Endothelial cell of umbilical vein (primary cell): Measurements from ENCODE around the gene ZBTB20.

ENCODE experiments used
- CTCF ChIP-seq, 2 donors: IDR thresholded peaks; 1 replicate in 1 of 2; 2 replicates in 1 of 2; pipeline ENCODE4 v1.5.1; 2011; ENCODE audit warnings: low read length in 2 of 2, mild to moderate bottlenecking in 2 of 2, moderate library complexity in 2 of 2, control low read depth in 1 of 2, inconsistent platforms in 1 of 2, low read depth in 1 of 2; ENCODE audit not compliant: insufficient read depth in 1 of 2; ENCODE audit errors: extremely low read depth in 1 of 2
- EZH2 ChIP-seq: IDR thresholded peaks from 2 replicates; pipeline ENCODE4 v1.6.1; 2012; ENCODE audit warnings: borderline replicate concordance, low read depth, mild to moderate bottlenecking, moderate library complexity, low read length, inconsistent platforms; ENCODE audit not compliant: severe bottlenecking
- FOS ChIP-seq: IDR thresholded peaks from 2 replicates; pipeline ENCODE4 v1.6.1; 2011; ENCODE audit warnings: mild to moderate bottlenecking, low read length, moderate library complexity, borderline replicate concordance; ENCODE audit not compliant: insufficient read depth
- MAX ChIP-seq: IDR thresholded peaks from 2 replicates; pipeline ENCODE4 v1.6.1; 2011; ENCODE audit not compliant: insufficient read depth, insufficient read length
- MYC ChIP-seq: IDR thresholded peaks from one replicate; pipeline ENCODE4 v1.6.1; 2011; ENCODE audit warnings: mild to moderate bottlenecking, low read depth, low read length
- POLR2A ChIP-seq: IDR thresholded peaks from 2 replicates; pipeline ENCODE4 v1.6.1; 2012; ENCODE audit warnings: low read depth, mild to moderate bottlenecking, control low read depth, low read length
- POLR2AphosphoS5 ChIP-seq: IDR thresholded peaks from 2 replicates; pipeline ENCODE4 v1.6.1; 2012; ENCODE audit warnings: low read depth, mild to moderate bottlenecking, control low read depth, low read length, moderate library complexity; ENCODE audit not compliant: insufficient read depth

- TF ChIP-seq POLR2A (no peak), EZH2 (no peak), MAX (no peak), MYC (no peak), CTCF (IDR thresholded peaks at IDR 0.05; ENCODE audit: extremely low read depth in 1 of 2, insufficient read depth in 1 of 2, low read depth in 1 of 2, low read length in 2 of 2) (no peak), FOS (peak; percentile 22), POLR2AphosphoS5 (no peak)
Measured at GRCh38 chr3:114650808-114651207, 496.3 kb downstream of the ZBTB20 start.
